Peyer's patch (tissue), 4 donors: ENCODE data around the gene MLLT1. TPM values are rescaled to one million over a fixed set of nuclear protein-coding genes. Genes with fewer than 3 reads are reported as not detected.

Experiments
- DNase-seq, 3 donors: peaks; one replicate each; pipeline ENCODE4 v3.0.0-alpha.2; 2017 to 2019
- H3K27ac ChIP-seq, 4 donors: fragments of 200-600 bp; sonication (generic); one replicate each; pipeline ENCODE4 v1.5.1; 2016 to 2019
- H3K27me3 ChIP-seq, 2 donors: fragments of 200-600 bp; sonication (generic); one replicate each; pipeline ENCODE4 v1.5.1; 2019
- H3K36me3 ChIP-seq, 3 donors: fragments of 200-600 bp; sonication (generic); one replicate each; pipeline ENCODE4 v1.5.1; 2016 to 2019
- H3K4me1 ChIP-seq, 4 donors: fragments of 200-600 bp; sonication (generic); one replicate each; pipeline ENCODE4 v1.5.1; 2016 to 2019
- H3K4me3 ChIP-seq, 4 donors: fragments of 200-600 bp; sonication (generic); 1 replicate in 3 of 4; 2 replicates in 1 of 4; pipeline ENCODE4 v1.5.1; 2016 to 2019; ENCODE audit warnings: mild to moderate bottlenecking in 1 of 4
- H3K9me3 ChIP-seq, 4 donors: fragments of 200-600 bp; sonication (generic); one replicate each; pipeline ENCODE4 v1.5.1; 2016 to 2019; ENCODE audit warnings: mild to moderate bottlenecking in 1 of 4
- CTCF ChIP-seq, 6 experiments: fragments of 450-650 bp in 4 of 6; fragments of 200-600 bp in 2 of 6; sonication (generic) in 1 of 6; IDR thresholded peaks; one replicate each; pipeline ENCODE4 v1.5.1; 2017 to 2019; ENCODE audit warnings: antibody characterized with exemption in 6 of 6, mild to moderate bottlenecking in 3 of 6, moderate library complexity in 1 of 6
- POLR2A ChIP-seq, 2 donors: fragments of 450-650 bp; IDR thresholded peaks; one replicate each; pipeline ENCODE4 v1.5.1; 2017; ENCODE audit warnings: antibody characterized with exemption in 2 of 2, mild to moderate bottlenecking in 2 of 2, moderate library complexity in 2 of 2
- total RNA-seq, 4 donors: library from RNA; depleted of rRNA; stranded (reverse); fragments of >200 nt; gene quantifications; one replicate each; pipeline ENCODE4 v1.1.0, GENCODE V29; 2016

The MLLT1 gene
- total RNA-seq, 4 donors from 2014 or later = 9.5 to 24.8 (median 19.3) TPM

DNA sequence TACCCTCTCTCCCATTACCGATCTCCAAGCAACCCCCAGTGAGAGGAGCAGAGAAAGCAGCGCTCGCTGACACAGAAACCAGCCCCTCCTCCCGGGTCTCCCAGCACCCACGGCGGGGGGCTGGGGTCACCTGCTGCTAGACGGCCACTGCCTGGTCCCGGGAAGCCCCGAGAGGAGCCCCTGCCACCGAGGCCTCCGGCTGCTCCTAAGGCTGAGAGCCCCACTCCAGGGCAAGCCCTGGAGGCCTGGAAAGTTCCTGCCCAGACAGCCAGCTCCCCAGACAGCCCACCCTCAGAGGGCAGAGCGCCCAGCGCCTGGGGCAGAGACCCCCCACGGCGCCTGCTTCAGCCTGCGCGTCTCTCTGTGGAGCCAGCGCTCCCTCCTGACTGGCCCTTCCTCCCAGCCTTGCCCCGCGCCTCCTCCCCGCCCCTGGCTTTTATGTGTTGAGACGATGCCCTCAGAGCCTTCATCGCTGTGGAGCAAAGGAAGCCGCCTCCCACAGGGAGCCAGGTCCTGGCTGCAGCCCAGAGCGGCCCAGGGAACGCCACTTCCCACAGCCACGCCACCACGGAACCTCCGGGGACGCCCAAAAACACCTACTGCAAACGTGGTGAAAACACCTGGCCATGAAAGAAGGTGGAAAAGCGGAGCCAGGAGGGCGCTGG is 51.1 kb downstream of the MLLT1 start:
- TF ChIP-seq POLR2A (IDR thresholded peaks at IDR 0.05) = no peak
- TF ChIP-seq CTCF (IDR thresholded peaks at IDR 0.05) = no peak
- Histone ChIP-seq H3K4me3 (no peak overlapping the region), H3K4me1 (peaks cover 0 to 17% (median 0%) of the 10 kb centered on the region in 4 donors), H3K27ac (no peak overlapping the region), H3K27me3 (no peaks in the 10 kb centered on the region), H3K9me3 (no peaks in the 10 kb centered on the region), H3K36me3 (peaks cover 0 to 46% (median 0%) of the 10 kb centered on the region in 3 donors)
- peak in 1 of 3 donors; percentile 30 for DNase-seq

DNA sequence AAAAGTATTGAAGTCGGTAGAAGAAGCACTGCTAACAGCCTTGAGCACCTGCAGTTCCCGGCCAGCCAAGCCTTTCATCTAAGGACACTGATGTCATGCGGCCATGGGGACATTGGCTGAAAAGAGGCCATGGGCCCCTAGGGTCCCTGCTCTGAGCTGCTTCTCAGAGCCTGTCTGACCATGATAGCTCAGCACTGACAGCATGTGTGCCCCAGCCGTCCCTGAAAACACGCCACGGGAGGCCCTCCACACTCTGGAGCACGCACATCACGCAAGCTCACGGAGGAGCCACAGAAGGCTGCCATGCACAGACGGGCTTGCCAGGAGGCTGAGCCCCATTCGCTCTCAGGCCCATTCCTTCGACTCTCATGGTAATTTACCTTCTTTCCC is 51.8 kb downstream of the MLLT1 start:
- DNase-seq = no peak
- Histone ChIP-seq H3K4me3 (no peak overlapping the region), H3K27me3 (no peaks in the 10 kb centered on the region), H3K36me3 (peaks cover 0 to 47% (median 0%) of the 10 kb centered on the region in 3 donors), H3K27ac (no peak overlapping the region), H3K9me3 (no peaks in the 10 kb centered on the region), H3K4me1 (peaks cover 0 to 10% (median 0%) of the 10 kb centered on the region in 4 donors)
- TF ChIP-seq CTCF (IDR thresholded peaks at IDR 0.05) (no peak), POLR2A (IDR thresholded peaks at IDR 0.05) (no peak)

DNA sequence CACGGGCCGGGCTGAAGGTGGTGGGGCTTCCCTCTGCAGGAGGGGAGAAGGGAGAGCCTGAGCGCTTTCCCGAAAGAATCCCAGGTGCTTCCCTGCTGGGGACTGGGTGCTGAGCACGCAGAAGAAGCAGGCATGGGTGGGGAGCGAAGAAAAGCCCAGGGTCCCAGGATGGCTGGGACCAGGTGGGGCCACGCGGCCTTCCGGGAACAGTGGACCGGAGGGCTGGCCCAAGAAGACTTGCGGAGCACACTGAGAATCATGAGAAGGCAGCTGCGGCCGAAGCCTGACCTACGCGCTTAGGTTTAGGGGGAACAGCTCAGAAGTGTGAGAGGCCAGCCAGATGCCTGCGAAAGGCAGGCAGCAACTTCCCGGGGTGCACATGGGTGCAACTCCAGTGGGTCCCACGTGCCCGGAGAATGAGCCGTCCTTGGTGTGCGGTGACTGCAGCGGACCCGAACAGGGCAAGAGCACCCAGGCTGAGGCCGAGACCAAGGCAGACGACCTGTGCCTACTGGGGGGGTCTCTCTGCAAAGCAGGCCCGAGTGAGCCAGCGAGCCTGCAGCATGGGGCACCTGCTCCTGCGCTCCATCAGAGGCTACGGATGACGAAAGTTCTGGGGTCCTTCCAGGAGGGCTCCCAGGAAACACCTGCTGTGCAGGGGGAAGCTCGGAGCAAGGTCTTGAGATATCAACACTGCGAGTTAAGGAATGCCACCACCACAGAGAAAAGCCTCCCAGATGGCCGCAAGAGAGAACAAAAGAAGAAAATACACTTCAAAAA is 52.4 kb downstream of the MLLT1 start:
- Histone ChIP-seq H3K9me3 (no peaks in the 10 kb centered on the region), H3K27me3 (no peaks in the 10 kb centered on the region), H3K27ac (no peak overlapping the region), H3K4me1 (peaks cover 0 to 4% (median 0%) of the 10 kb centered on the region in 4 donors), H3K36me3 (peaks cover 0 to 50% (median 0%) of the 10 kb centered on the region in 3 donors), H3K4me3 (no peak overlapping the region)
- no peak for DNase-seq
- TF ChIP-seq POLR2A (IDR thresholded peaks at IDR 0.05) = no peak
- TF ChIP-seq CTCF (IDR thresholded peaks at IDR 0.05) = no peak

DNA sequence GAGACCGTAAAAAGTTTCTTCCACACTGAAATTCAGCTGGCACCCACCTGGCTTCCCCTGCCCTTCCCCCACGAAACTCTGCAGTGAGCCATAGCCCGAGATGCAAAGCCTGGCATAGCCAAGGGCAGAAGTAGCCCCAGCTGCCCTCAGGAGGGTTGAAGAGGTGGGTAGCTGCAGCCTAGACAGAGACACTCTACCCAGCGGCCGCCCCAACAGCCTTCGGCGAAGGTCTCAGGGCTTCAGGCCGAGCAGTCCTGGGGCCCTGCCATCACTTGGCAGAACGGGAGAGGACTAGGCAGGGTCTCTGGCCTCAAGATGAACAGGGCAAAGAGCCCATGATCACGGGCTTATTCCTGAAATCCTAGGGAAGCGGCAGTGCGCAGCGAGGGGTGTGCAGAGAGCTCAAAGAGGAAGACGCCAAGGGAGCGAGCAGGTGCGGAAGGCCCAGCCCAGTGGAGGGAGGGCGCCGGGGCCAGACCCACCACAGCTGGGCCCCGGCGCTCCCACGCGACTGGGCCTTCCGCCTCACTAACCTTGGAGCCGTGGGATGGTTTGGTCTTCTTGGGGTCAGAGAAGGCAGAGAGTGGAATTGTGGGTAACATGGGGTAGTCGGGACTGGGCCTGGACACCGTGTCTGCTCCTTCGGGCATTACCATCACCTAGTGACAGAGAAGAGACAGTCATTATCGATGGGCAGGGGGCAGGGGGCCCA is 53.2 kb downstream of the MLLT1 start:
- H3K4me3 ChIP-seq = no peak overlapping the region
- no peaks in the 10 kb centered on the region for H3K9me3 ChIP-seq
- TF ChIP-seq POLR2A (IDR thresholded peaks at IDR 0.05) (no peak), CTCF (IDR thresholded peaks at IDR 0.05) (no peak)
- H3K27me3 ChIP-seq = no peaks in the 10 kb centered on the region
- DNase-seq = no peak
- peaks cover 0 to 58% (median 0%) of the 10 kb centered on the region in 3 donors for H3K36me3 ChIP-seq
- no peak overlapping the region for H3K27ac ChIP-seq
- H3K4me1 ChIP-seq = no peaks in the 10 kb centered on the region

DNA sequence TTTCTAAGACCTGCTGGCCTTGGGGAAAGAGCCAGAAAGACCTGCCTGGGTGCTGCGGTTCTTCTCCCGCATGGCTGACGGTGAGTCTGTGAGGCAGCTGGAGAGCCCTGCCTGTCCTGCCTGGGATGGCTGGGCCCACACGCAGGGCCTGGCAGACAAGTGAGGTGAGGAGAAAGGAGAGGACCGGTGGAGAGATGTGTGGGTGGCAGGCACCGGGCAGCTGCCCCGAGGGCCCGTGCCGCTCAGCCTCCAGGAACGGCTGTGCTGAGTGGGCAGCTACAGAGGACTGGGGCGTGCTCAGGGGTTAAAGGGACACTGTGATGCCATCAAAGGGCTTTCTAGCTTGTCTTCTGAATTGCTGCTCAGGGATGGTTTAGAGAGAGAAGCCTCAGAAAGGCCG is 53.8 kb downstream of the MLLT1 start:
- Histone ChIP-seq H3K27ac (no peak overlapping the region), H3K4me3 (no peak overlapping the region), H3K4me1 (peaks cover 0 to under 1% (median 0%) of the 10 kb centered on the region in 4 donors), H3K9me3 (no peaks in the 10 kb centered on the region), H3K27me3 (no peaks in the 10 kb centered on the region), H3K36me3 (peaks cover 0 to 64% (median 0%) of the 10 kb centered on the region in 3 donors)
- no peak for TF ChIP-seq POLR2A (IDR thresholded peaks at IDR 0.05)
- TF ChIP-seq CTCF (IDR thresholded peaks at IDR 0.05) = no peak
- no peak for DNase-seq
